Natural killer cell (primary cell): ENCODE results near the gene CAMTA1. TPM values are rescaled to one million over a fixed set of nuclear protein-coding genes. Genes with fewer than 3 reads are reported as not detected.

Source experiments
- ATAC-seq, 3 donors: fragments of 150-1000 bp in 2 of 3; fragments of 200-7000 bp in 1 of 3; cut with Tn5 transposase; 1 replicate in 1 of 3; 2 replicates in 2 of 3; pipeline ENCODE4 v1.10.0; 2021; ENCODE audit warnings: mild to moderate bottlenecking in 2 of 3, moderate library complexity in 2 of 3
- DNase-seq, 2 donors: peaks; one replicate each; pipeline versions ENCODE4 v3.0.0 to v3.0.0-alpha.2; 2013 to 2021; ENCODE audit warnings: mixed read lengths in 1 of 2
- H3K27ac ChIP-seq: one replicate; pipeline ENCODE4 v1.5.1; 2013; ENCODE audit warnings: mild to moderate bottlenecking, low read length
- H3K27me3 ChIP-seq: one replicate; pipeline ENCODE4 v1.6.1; 2013; ENCODE audit warnings: low read length; ENCODE audit not compliant: control insufficient read depth, insufficient read depth
- H3K36me3 ChIP-seq: one replicate; pipeline ENCODE4 v1.6.1; 2013; ENCODE audit warnings: low read length; ENCODE audit not compliant: control insufficient read depth, insufficient read depth
- H3K4me1 ChIP-seq: one replicate; pipeline ENCODE4 v1.6.1; 2013; ENCODE audit warnings: low read length; ENCODE audit not compliant: control insufficient read depth, insufficient read depth
- H3K4me3 ChIP-seq: one replicate; pipeline ENCODE4 v1.5.1; 2013; ENCODE audit warnings: low read length
- H3K9me3 ChIP-seq: one replicate; pipeline ENCODE4 v1.6.1; 2013; ENCODE audit warnings: low read length; ENCODE audit not compliant: control insufficient read depth, insufficient read depth
- H3K27ac Mint-ChIP-seq, 2 donors: one replicate each; pipeline ENCODE4 v1.8.0; 2022; ENCODE audit warnings: mild to moderate bottlenecking in 2 of 2, mixed read lengths in 2 of 2, moderate library complexity in 1 of 2
- H3K27me3 Mint-ChIP-seq, 2 donors: one replicate each; pipeline ENCODE4 v1.8.0; 2022; ENCODE audit warnings: low read depth in 2 of 2, mixed read lengths in 2 of 2
- H3K36me3 Mint-ChIP-seq: one replicate; pipeline ENCODE4 v1.8.0; 2022; ENCODE audit warnings: mixed read lengths
- H3K4me1 Mint-ChIP-seq, 2 donors: one replicate each; pipeline ENCODE4 v1.8.0; 2022; ENCODE audit warnings: mixed read lengths in 2 of 2
- H3K4me3 Mint-ChIP-seq: one replicate; pipeline ENCODE4 v1.8.0; 2022; ENCODE audit warnings: mild to moderate bottlenecking, moderate library complexity, mixed read lengths
- H3K9me3 Mint-ChIP-seq, 2 donors: one replicate each; pipeline ENCODE4 v1.8.0; 2022; ENCODE audit warnings: mixed read lengths in 2 of 2
- WGBS: methylation state at CpG from one replicate; pipeline ENCODE4 v1.1.7; 2013; ENCODE audit warnings: missing lambda C conversion rate; ENCODE audit not compliant: insufficient coverage; 5-methylcytosine and 5-hydroxymethylcytosine counted together
- intact Hi-C: fragments of 100-400 bp; cut with micrococcal nuclease; formaldehyde crosslinking; loops from one replicate; pipeline ENCODE4 v1.14.2; 2022
- total RNA-seq, 4 donors: library from RNA; stranded (reverse); fragments of 120-200 nt in 1 of 4; gene quantifications; one replicate each; pipeline versions ENCODE4 v1.2.3 to v1.2.4, GENCODE V29; 2013 to 2022
- TF ChIP-seq, protein P1 (sequence below): fragments of 200-600 bp; IDR thresholded peaks from one replicate; pipeline ENCODE4 v1.8.0; 2022; ENCODE audit warnings: antibody characterized with exemption

The CAMTA1 gene
- total RNA-seq, 3 donors from 2014 or later (not counting 1 experiment from before 2014, with no cell fraction given) = 40.6 to 53.3 (median 44.9) TPM

DNA sequence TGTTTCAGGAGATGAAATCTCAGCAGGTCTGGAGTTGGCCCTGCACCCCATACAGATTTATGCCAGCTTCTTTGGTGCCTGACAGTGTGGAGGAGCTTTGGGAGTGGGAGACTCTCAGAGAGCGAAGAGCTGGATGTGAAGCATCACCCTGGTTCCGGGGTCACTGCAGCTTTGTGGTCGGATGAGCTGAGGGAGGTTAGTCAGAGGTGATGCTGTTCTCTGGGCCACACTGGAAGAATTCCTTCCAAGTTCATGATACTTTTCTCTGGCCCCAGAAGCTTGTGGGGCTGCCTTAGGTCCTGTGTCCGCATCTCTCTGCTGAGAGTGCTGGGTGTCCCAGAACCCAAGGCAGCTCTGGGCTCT is 467.8 kb downstream of the CAMTA1 start:
- 93% methylated on average over 4 of the region's 4 CpGs for WGBS

DNA sequence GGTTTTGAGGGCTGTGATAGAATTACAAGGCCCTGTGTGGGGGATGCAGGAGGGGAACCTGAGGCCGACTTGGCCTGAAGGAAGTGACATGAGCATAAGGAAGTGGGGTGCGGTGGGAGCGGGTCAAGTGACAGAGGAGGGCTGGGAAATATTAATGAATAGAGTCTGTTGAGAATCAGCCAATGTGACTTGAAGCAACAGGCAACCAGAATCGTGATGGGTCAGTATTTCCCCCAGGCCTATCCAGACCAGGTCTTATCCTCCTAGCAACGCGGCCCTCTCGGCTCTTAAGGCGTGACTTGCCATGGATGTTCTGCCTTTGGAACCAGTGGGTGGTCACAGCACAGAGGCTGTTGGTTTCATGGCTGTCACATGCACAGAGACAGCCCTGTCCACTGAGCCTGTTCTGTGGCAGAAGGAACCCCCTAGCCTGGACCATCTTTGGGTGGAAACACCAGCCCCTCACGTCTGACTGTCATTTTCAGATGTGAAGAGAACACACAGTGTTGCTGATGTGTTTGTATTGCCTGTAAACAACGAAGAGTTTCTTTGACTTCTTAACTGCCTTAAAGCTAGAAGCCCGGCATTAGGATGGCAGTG is 468.8 kb downstream of the CAMTA1 start:
- intact Hi-C loops = no loop called here
- Mint-ChIP-seq H3K27me3 (peaks cover 4 to 15% of the 10 kb centered on the region in 2 donors), H3K9me3 (no peaks in the 10 kb centered on the region), H3K4me1 (no peaks in the 10 kb centered on the region), H3K36me3 (no peaks in the 10 kb centered on the region), H3K27ac (no peak overlapping the region), H3K4me3 (no peak overlapping the region)
- H3K27me3 ChIP-seq = no peaks in the 10 kb centered on the region
- 85% methylated on average over 11 of the region's 11 CpGs for WGBS
- DNase-seq (no peak), ATAC-seq (no peak)
- no peaks in the 10 kb centered on the region for H3K36me3 ChIP-seq
- TF ChIP-seq, protein P1, sequence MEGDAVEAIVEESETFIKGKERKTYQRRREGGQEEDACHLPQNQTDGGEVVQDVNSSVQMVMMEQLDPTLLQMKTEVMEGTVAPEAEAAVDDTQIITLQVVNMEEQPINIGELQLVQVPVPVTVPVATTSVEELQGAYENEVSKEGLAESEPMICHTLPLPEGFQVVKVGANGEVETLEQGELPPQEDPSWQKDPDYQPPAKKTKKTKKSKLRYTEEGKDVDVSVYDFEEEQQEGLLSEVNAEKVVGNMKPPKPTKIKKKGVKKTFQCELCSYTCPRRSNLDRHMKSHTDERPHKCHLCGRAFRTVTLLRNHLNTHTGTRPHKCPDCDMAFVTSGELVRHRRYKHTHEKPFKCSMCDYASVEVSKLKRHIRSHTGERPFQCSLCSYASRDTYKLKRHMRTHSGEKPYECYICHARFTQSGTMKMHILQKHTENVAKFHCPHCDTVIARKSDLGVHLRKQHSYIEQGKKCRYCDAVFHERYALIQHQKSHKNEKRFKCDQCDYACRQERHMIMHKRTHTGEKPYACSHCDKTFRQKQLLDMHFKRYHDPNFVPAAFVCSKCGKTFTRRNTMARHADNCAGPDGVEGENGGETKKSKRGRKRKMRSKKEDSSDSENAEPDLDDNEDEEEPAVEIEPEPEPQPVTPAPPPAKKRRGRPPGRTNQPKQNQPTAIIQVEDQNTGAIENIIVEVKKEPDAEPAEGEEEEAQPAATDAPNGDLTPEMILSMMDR = no peak
- H3K4me3 ChIP-seq = no peak overlapping the region
- no peak overlapping the region for H3K27ac ChIP-seq
- no peaks in the 10 kb centered on the region for H3K9me3 ChIP-seq
- no peaks in the 10 kb centered on the region for H3K4me1 ChIP-seq

More for the DNA sequence above, 467.8 kb downstream of the CAMTA1 start:
- H3K36me3 Mint-ChIP-seq = no peaks in the 10 kb centered on the region
- intact Hi-C loops = no loop called here
- Histone ChIP-seq H3K27me3 (no peaks in the 10 kb centered on the region), H3K9me3 (no peaks in the 10 kb centered on the region), H3K4me1 (no peaks in the 10 kb centered on the region), H3K36me3 (no peaks in the 10 kb centered on the region), H3K27ac (no peak overlapping the region), H3K4me3 (no peak overlapping the region)
- H3K27ac Mint-ChIP-seq = no peak overlapping the region
- H3K4me1 Mint-ChIP-seq = no peaks in the 10 kb centered on the region
- ATAC-seq (no peak), DNase-seq (no peak)
- TF ChIP-seq, protein P1 = no peak
- H3K27me3 Mint-ChIP-seq = peaks cover 4 to 23% of the 10 kb centered on the region in 2 donors
- H3K9me3 Mint-ChIP-seq = no peaks in the 10 kb centered on the region
- H3K4me3 Mint-ChIP-seq = no peak overlapping the region

DNA sequence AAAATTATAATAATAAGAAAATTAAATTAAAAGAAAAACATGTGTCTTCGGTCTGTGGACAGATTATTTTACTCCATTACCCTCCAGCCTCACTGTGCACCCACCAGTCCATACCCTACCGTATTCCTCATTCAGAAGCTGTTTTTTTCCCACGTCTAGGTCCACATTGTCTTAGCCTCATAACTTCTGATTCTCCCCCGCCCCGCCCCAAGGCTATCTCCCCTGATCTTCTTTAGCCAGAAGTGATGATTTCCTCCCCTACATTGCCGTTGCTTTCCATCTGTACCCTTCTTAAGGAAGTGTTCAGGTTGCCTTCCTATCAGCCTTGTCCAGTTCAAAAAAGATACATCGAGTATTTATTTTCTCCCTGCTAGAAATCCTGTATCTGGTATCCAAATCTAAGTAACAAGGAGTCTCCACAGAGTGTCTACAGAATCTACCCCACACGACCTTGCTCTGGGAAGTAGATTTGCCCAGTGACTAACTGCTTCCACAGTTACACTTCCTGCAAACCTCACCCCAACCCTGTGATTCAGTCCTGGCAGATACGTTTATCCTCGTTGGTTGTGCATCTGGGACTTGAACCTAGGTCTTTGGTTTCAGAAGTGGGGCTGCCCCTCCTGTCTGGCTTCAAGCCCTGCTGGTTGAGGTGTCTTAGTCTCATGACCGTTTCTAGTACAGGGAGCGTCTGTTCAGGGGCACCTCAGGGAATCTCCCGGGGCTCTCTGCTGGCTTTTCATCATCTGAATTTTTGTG is 470.2 kb downstream of the CAMTA1 start:
- intact Hi-C loops = no loop called here
- no peak for DNase-seq
- ATAC-seq = no peak

More for the DNA sequence above, 470.2 kb downstream of the CAMTA1 start:
- no peaks in the 10 kb centered on the region for H3K4me1 ChIP-seq
- Mint-ChIP-seq H3K27ac (no peak overlapping the region), H3K36me3 (no peaks in the 10 kb centered on the region), H3K4me1 (no peaks in the 10 kb centered on the region), H3K27me3 (peaks cover 4 to 19% of the 10 kb centered on the region in 2 donors), H3K9me3 (no peaks in the 10 kb centered on the region), H3K4me3 (no peak overlapping the region)
- no peaks in the 10 kb centered on the region for H3K27me3 ChIP-seq
- no peaks in the 10 kb centered on the region for H3K9me3 ChIP-seq
- no peak overlapping the region for H3K4me3 ChIP-seq
- no peak overlapping the region for H3K27ac ChIP-seq
- TF ChIP-seq, protein P1 = no peak
- WGBS = 76% methylated on average over 13 of the region's 13 CpGs
- H3K36me3 ChIP-seq = no peaks in the 10 kb centered on the region
